ENCODE measurements around the gene CCDC186. TPM values are rescaled to one million over a fixed set of nuclear protein-coding genes. Genes with fewer than 3 reads are reported as not detected.

CCDC186 gene
- 4.4 and 5.7 TPM in 2 replicates for total RNA-seq (2014; rRNA removed)
- percentile 69 among the genes with signal in this experiment for Bru-seq, nascent RNA
- percentile 66 among the genes with signal in this experiment for BruChase-seq, experiment 1, labeled RNA remaining after a 6-hour chase
- percentile 71 among the genes with signal in this experiment for BruChase-seq, experiment 2, labeled RNA remaining after a 2-hour chase
- long read RNA-seq, full-length matches to known transcripts, result 2 of 10 reads
- long read RNA-seq, partial matches to known transcripts, result 6 of 10 reads
- long read RNA-seq, other reads (novel, unspliced or antisense), result 2 of 10 reads

DNA sequence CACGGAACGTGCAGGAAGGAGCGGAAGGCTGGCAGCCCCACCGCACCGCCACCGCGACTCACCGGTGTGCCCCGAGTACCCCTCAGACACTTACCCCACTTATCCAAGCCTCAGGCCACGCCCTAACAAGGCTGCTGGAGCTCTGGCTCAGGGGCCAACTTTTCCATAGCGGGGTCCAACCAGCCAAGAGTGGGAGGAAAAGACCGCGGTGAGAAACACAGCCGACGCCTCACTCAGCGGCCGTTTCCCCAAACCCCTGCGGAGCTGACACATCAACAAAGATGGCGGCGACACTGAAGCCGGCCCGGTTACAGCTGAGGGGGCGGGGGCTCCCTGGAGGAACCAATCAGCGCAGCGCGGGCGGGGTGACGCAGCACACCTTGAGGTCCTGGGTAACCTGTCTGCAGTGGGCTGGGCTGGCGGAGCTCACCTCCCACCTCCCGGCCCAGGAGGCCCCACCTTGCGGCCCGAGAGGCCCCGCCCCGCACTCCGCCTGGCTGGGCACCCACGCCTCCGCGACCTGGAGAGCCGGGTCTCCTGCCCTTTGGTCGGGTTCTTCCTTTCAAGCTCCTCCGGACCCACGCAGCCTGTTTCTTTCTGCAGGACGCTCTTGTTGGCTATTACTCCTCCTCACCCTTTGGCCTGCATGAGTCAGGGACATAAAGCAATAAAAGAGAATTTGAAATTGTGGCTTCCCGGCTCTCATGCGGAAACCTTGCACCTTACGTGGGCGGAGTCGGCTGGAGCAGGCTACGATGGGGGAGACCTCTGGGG is at the start of gene CCDC186:
TSS of gene CCDC186 (minus strand) at position 283 of the 774 bp plus-strand sequence. CDS start 10,935 bp downstream, outside the sequence.
- DNase-seq (peak; percentile 91), ATAC-seq (peak; percentile 98)
- Histone ChIP-seq H3K27me3 (ENCODE audit: low read length) (no peaks in the 10 kb centered on the region), H3F3A (ENCODE audit: low read length, unreplicated experiment) (no peaks in the 10 kb centered on the region), H3K9me2 (replicated peaks; ENCODE audit: low read length) (no peaks in the 10 kb centered on the region), H3K27ac (ENCODE audit: low read length) (peak within 1 kb of the TSS; percentile 58), H3K4me2 (ENCODE audit: low read length) (peak within 1 kb of the TSS; percentile 96), H2AFZ (ENCODE audit: low read length) (peak within 1 kb of the TSS; percentile 93), H3K79me2 (ENCODE audit: low read length) (peaks cover 48% of the 10 kb centered on the region), H3K4me3 (ENCODE audit: low read length) (peak within 1 kb of the TSS; percentile 98), H3K4me1 (ENCODE audit: insufficient read depth, low read length) (peaks cover 11% of the 10 kb centered on the region; the same call in 1 of the 2 replicates), H3K9ac (ENCODE audit: low read length) (peak within 1 kb of the TSS; percentile 88), H3K36me3 (ENCODE audit: low read depth, low read length) (peaks cover 9% of the 10 kb centered on the region), H4K20me1 (ENCODE audit: low read length) (peaks cover 11% of the 10 kb centered on the region; the same call in 1 of the 2 replicates), H3K9me3 (ENCODE audit: low read length) (no peaks in the 10 kb centered on the region)
- ChIA-PET CTCF (interaction anchor here (0.6 kb wide), 1 partner anchor 375 kb away, joined by 3 read pairs; no protein-coding TSS in a partner anchor), POLR2A (ENCODE audit: unreplicated experiment) (interaction anchor here (0.5 kb wide), 1 partner anchor 1992 kb away, joined by 6 read pairs; no protein-coding TSS in a partner anchor)
- TF ChIP-seq EZH2 (IDR thresholded peaks at IDR 0.05; ENCODE audit: low read length, unreplicated experiment), result no peak
- TF ChIP-seq, protein P1, sequence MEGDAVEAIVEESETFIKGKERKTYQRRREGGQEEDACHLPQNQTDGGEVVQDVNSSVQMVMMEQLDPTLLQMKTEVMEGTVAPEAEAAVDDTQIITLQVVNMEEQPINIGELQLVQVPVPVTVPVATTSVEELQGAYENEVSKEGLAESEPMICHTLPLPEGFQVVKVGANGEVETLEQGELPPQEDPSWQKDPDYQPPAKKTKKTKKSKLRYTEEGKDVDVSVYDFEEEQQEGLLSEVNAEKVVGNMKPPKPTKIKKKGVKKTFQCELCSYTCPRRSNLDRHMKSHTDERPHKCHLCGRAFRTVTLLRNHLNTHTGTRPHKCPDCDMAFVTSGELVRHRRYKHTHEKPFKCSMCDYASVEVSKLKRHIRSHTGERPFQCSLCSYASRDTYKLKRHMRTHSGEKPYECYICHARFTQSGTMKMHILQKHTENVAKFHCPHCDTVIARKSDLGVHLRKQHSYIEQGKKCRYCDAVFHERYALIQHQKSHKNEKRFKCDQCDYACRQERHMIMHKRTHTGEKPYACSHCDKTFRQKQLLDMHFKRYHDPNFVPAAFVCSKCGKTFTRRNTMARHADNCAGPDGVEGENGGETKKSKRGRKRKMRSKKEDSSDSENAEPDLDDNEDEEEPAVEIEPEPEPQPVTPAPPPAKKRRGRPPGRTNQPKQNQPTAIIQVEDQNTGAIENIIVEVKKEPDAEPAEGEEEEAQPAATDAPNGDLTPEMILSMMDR (conservative IDR thresholded peaks at IDR 0.05; ENCODE audit: low read depth, low read length), result no peak
- no peak for TF ChIP-seq EZH2phosphoT487 (IDR thresholded peaks at IDR 0.05; ENCODE audit: borderline replicate concordance, low read length)
- intact Hi-C loops (cut with micrococcal nuclease), result no loop called here
- BruUV-seq (replicated peaks), result no TSS peak

- H3K4me1 ChIP-seq (ENCODE audit: insufficient read depth, low read length), result no peaks in the 10 kb centered on the region
- no peak overlapping the region for H2AFZ ChIP-seq (ENCODE audit: low read length)
- ATAC-seq, result no peak
- no peaks in the 10 kb centered on the region for H3F3A ChIP-seq (ENCODE audit: low read length, unreplicated experiment)
- H3K4me3 ChIP-seq (ENCODE audit: low read length), result no peak overlapping the region
- TF ChIP-seq EZH2 (IDR thresholded peaks at IDR 0.05; ENCODE audit: low read length, unreplicated experiment) (no peak), EZH2phosphoT487 (IDR thresholded peaks at IDR 0.05; ENCODE audit: borderline replicate concordance, low read length) (no peak)
- TF ChIP-seq, protein P1 (conservative IDR thresholded peaks at IDR 0.05; ENCODE audit: low read depth, low read length), result no peak
- BruUV-seq (replicated peaks), result no TSS peak
- H3K27me3 ChIP-seq (ENCODE audit: low read length), result peaks cover 91% of the 10 kb centered on the region
- DNase-seq, result no peak
- no peaks in the 10 kb centered on the region for H3K9me3 ChIP-seq (ENCODE audit: low read length)
- H3K27ac ChIP-seq (ENCODE audit: low read length), result no peak overlapping the region
- ChIA-PET CTCF (no interaction called here), POLR2A (ENCODE audit: unreplicated experiment) (no interaction called here)
- no peaks in the 10 kb centered on the region for H4K20me1 ChIP-seq (ENCODE audit: low read length)
- no peaks in the 10 kb centered on the region for H3K9me2 ChIP-seq (replicated peaks; ENCODE audit: low read length)
- H3K9ac ChIP-seq (ENCODE audit: low read length), result no peak overlapping the region
- intact Hi-C loops (cut with micrococcal nuclease), result no loop called here
- H3K4me2 ChIP-seq (ENCODE audit: low read length), result no peak overlapping the region
- no peaks in the 10 kb centered on the region for H3K79me2 ChIP-seq (ENCODE audit: low read length)
- no peaks in the 10 kb centered on the region for H3K36me3 ChIP-seq (ENCODE audit: low read depth, low read length)
Observed at GRCh38 chr10:114223066-114223465, 49.1 kb upstream of the CCDC186 start.

All from PC-3 (cell line).